ENCODE results near the gene CERT1. TPM values are rescaled to one million over a fixed set of nuclear protein-coding genes. Genes with fewer than 3 reads are reported as not detected.
A peak's percentile ranks its signal among the peaks of the same experiment; 100 is the strongest.

The CERT1 gene
- total and polyA plus RNA-seq, 9 of the 15 experiments (the other 6 are each of a cell fraction or from before 2014, with no cell fraction given) = 3.4 to 24.7 (median 9.8) TPM

DNA sequence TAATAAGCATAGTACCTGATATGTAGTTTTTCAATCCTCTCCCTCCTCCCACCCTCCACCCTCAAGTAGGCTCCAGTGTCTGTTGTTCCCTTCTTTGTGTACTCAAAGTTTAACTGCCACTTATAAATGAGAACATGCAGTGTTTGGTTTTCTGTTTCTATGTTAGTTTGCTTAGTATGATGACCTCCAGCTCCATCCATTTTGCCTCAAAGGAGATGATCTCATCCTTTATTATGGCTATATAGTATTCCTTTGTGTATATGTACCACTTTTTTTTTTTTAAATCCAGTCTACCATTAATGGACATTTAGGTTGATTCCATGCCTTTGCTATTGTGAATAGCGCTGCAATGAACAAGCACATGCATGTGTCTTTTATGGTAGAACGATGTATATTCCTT lies 20.8 kb upstream of the CERT1 start:
- no peak overlapping the region for H3K4me3 ChIP-seq
- no peak overlapping the region for H2AFZ ChIP-seq (ENCODE audit: low read depth, low read length)
- H3K9ac ChIP-seq (ENCODE audit: insufficient read depth in 1 of 2, low read depth in 2 of 2, low read length in 2 of 2) = no peak overlapping the region
- H3K27ac ChIP-seq (ENCODE audit: extremely low read depth, low read depth, low read length) = no peak overlapping the region
- H3K9me1 ChIP-seq (ENCODE audit: control insufficient read depth, insufficient read depth, low read length) = no peaks in the 10 kb centered on the region
- H3K79me2 ChIP-seq (ENCODE audit: control insufficient read depth, insufficient read depth, low read length) = peaks cover 55% of the 10 kb centered on the region
- TF ChIP-seq ZNF146 (CRISPR knock-in tag; IDR thresholded peaks at IDR 0.05; ENCODE audit: unreplicated experiment) (peak; percentile 60), TAF15 (IDR thresholded peaks at IDR 0.05; ENCODE audit: low read depth, low read length) (no peak)
- BruUV-seq (replicated peaks) = no TSS peak
- no peak overlapping the region for H3K4me2 ChIP-seq (ENCODE audit: insufficient read depth, low read length)
- no peak for FAIRE-seq
- intact Hi-C loops (cut with micrococcal nuclease) (no loop called here), in situ Hi-C loops (cut with MboI) (no loop called here)
- peaks cover 0 to 9% of the 10 kb centered on the region in 2 experiments; a peak in 2 of 5 replicates for H3K4me1 ChIP-seq (replicated peaks in 1 of 2; ENCODE audit: control insufficient read depth in 2 of 2, insufficient read depth in 2 of 2, low read length in 2 of 2)
- H3K27me3 ChIP-seq (ENCODE audit: control insufficient read depth in 2 of 2, insufficient read depth in 2 of 2, low read length in 2 of 2) = no peaks in the 10 kb centered on the region
- POLR2A ChIA-PET = no interaction called here
- CTCF ChIA-PET (ENCODE audit: low intra/inter-chr PET ratio) = no interaction called here
- no peaks in the 10 kb centered on the region for H3K36me3 ChIP-seq (ENCODE audit: control insufficient read depth, insufficient read depth, low read length)
- DNase-seq (ENCODE audit: extremely low read depth in 1 of 4, low spot score in 3 of 4) = no peak
- WGBS (ENCODE audit: insufficient coverage, low coverage, missing lambda C conversion rate) = 100% methylated on average over 2 of the region's 2 CpGs
- H4K20me1 ChIP-seq (replicated peaks; ENCODE audit: control insufficient read depth, insufficient read depth, low read length) = no peaks in the 10 kb centered on the region
- no peak for ATAC-seq
- H3K9me3 ChIP-seq (replicated peaks; ENCODE audit: control insufficient read depth, insufficient read depth, low read depth, low read length) = no peaks in the 10 kb centered on the region

DNA sequence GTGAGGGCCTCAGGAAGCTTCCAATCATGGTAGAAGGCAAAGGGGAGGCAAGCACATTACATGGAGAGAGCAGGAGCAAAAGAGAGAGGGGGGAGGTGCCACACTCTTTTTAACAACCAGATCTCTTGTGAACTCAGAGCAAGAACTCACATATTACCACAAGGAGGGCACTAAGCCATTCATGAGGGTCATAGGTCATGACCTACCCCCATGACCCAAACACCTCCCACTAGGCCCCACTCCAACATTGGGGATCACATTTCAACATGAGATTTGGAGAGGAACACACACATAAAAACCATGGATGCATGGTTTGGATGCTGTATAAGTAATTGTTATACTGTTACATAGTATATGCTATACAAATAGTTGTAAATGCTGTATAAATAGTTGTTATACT lies 17.8 kb upstream of the CERT1 start:
- ATAC-seq = no peak
- H3K9me3 ChIP-seq (replicated peaks; ENCODE audit: control insufficient read depth, insufficient read depth, low read depth, low read length) = no peaks in the 10 kb centered on the region
- no peak for FAIRE-seq
- no peaks in the 10 kb centered on the region for H3K27me3 ChIP-seq (ENCODE audit: control insufficient read depth in 2 of 2, insufficient read depth in 2 of 2, low read length in 2 of 2)
- DNase-seq (ENCODE audit: extremely low read depth in 1 of 4, low spot score in 3 of 4) = no peak
- intact Hi-C loops (cut with micrococcal nuclease) = no loop called here
- H3K4me3 ChIP-seq = no peak overlapping the region
- H3K36me3 ChIP-seq (ENCODE audit: control insufficient read depth, insufficient read depth, low read length) = no peaks in the 10 kb centered on the region
- no peak overlapping the region for H3K27ac ChIP-seq (ENCODE audit: extremely low read depth, low read depth, low read length)
- no peak overlapping the region for H3K9ac ChIP-seq (ENCODE audit: insufficient read depth in 1 of 2, low read depth in 2 of 2, low read length in 2 of 2)
- in situ Hi-C loops (cut with MboI) = no loop called here
- BruUV-seq (replicated peaks) = no TSS peak
- H3K4me2 ChIP-seq (ENCODE audit: insufficient read depth, low read length) = no peak overlapping the region
- no peaks in the 10 kb centered on the region for H3K4me1 ChIP-seq (replicated peaks in 1 of 2; ENCODE audit: control insufficient read depth in 2 of 2, insufficient read depth in 2 of 2, low read length in 2 of 2)
- no peaks in the 10 kb centered on the region for H4K20me1 ChIP-seq (replicated peaks; ENCODE audit: control insufficient read depth, insufficient read depth, low read length)
- CTCF ChIA-PET (ENCODE audit: low intra/inter-chr PET ratio) = no interaction called here
- H3K9me1 ChIP-seq (ENCODE audit: control insufficient read depth, insufficient read depth, low read length) = no peaks in the 10 kb centered on the region
- TF ChIP-seq NR2C2 (CRISPR knock-in tag; IDR thresholded peaks at IDR 0.05) (no peak), NR2C2 (tag; IDR thresholded peaks at IDR 0.05) (peak; percentile 61), ZNF764 (CRISPR knock-in tag; IDR thresholded peaks at IDR 0.05; ENCODE audit: low read depth) (no peak), NR2C1 (IDR thresholded peaks at IDR 0.05) (peak; percentile 82), NR2C1 (tag; IDR thresholded peaks at IDR 0.05) (peak; percentile 85), SMARCB1 (IDR thresholded peaks at IDR 0.05; ENCODE audit: insufficient read length, low read depth) (no peak), HNRNPL (IDR thresholded peaks at IDR 0.05; ENCODE audit: low read depth, low read length) (no peak), BCL6 (CRISPR knock-in tag; IDR thresholded peaks at IDR 0.05) (no peak), CHD1 (IDR thresholded peaks at IDR 0.05; ENCODE audit: low read length) (no peak)
- peaks cover 58% of the 10 kb centered on the region for H3K79me2 ChIP-seq (ENCODE audit: control insufficient read depth, insufficient read depth, low read length)
- POLR2A ChIA-PET = interaction anchor here (0.6 kb wide), 1 partner anchor 88 kb away, joined by 6 read pairs; no protein-coding TSS in a partner anchor
- H2AFZ ChIP-seq (ENCODE audit: low read depth, low read length) = no peak overlapping the region
